ENCODE results near the gene MPO.

GRCh38 chr17:58289869-58290268 is 9.1 kb upstream of the MPO start:
- TF ChIP-seq, protein P1, sequence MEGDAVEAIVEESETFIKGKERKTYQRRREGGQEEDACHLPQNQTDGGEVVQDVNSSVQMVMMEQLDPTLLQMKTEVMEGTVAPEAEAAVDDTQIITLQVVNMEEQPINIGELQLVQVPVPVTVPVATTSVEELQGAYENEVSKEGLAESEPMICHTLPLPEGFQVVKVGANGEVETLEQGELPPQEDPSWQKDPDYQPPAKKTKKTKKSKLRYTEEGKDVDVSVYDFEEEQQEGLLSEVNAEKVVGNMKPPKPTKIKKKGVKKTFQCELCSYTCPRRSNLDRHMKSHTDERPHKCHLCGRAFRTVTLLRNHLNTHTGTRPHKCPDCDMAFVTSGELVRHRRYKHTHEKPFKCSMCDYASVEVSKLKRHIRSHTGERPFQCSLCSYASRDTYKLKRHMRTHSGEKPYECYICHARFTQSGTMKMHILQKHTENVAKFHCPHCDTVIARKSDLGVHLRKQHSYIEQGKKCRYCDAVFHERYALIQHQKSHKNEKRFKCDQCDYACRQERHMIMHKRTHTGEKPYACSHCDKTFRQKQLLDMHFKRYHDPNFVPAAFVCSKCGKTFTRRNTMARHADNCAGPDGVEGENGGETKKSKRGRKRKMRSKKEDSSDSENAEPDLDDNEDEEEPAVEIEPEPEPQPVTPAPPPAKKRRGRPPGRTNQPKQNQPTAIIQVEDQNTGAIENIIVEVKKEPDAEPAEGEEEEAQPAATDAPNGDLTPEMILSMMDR (IDR thresholded peaks at IDR 0.05 in 2 of 3, conservative IDR thresholded peaks at IDR 0.05 in 1 of 3; ENCODE audit: control insufficient read depth in 2 of 3, extremely low read depth in 1 of 3, insufficient read depth in 1 of 3, low read depth in 3 of 3, low read length in 3 of 3), result no peak
- TF ChIP-seq E2F4 (IDR thresholded peaks at IDR 0.05; ENCODE audit: low read depth, low read length), result no peak
- TF ChIP-seq, protein P2, sequence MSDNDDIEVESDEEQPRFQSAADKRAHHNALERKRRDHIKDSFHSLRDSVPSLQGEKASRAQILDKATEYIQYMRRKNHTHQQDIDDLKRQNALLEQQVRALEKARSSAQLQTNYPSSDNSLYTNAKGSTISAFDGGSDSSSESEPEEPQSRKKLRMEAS (IDR thresholded peaks at IDR 0.05; ENCODE audit: low read depth, low read length), result no peak

Data from GM12878 (cell line).